ENCODE measurements around the gene YTHDC1. TPM values are rescaled to one million over a fixed set of nuclear protein-coding genes. Genes with fewer than 3 reads are reported as not detected.

Gene YTHDC1
- total and polyA plus RNA-seq, 2 of the 8 experiments (the other 6 are each of a cell fraction or from before 2014, with no cell fraction given), result 25.7 to 89.5 TPM

- Histone ChIP-seq H4K5ac (ENCODE audit: insufficient read length, low read depth, low read length) (no peak overlapping the region), H3K79me1 (ENCODE audit: low read depth, low read length) (no peaks in the 10 kb centered on the region), H2BK5ac (ENCODE audit: low read depth, low read length) (no peak overlapping the region), H2BK120ac (replicated peaks; ENCODE audit: low read depth, low read length) (no peak overlapping the region), H3K4me2 (ENCODE audit: insufficient read depth in 1 of 2, low read depth in 2 of 2, low read length in 2 of 2) (no peak overlapping the region), H3K79me2 (ENCODE audit: control insufficient read depth in 1 of 2, insufficient read depth in 2 of 2, low read length in 2 of 2) (no peaks in the 10 kb centered on the region), H3K4me1 (replicated peaks in 1 of 4; ENCODE audit: control insufficient read depth in 3 of 4, insufficient read depth in 4 of 4, low read length in 3 of 4) (peaks cover 0 to 8% (median 4%) of the 10 kb centered on the region in 4 experiments; a peak in 3 of 7 replicates), H2BK20ac (ENCODE audit: low read length) (no peak overlapping the region), H2AFZ (ENCODE audit: low read length) (no peak overlapping the region), H3K27me3 (replicated peaks in 1 of 4; ENCODE audit: control insufficient read depth in 3 of 4, extremely low read depth in 1 of 4, insufficient read depth in 3 of 4, low read length in 3 of 4) (peaks cover 6 to 21% (median 8%) of the 10 kb centered on the region in 4 experiments; a peak in 6 of 7 replicates), H3K9ac (replicated peaks in 1 of 4; ENCODE audit: extremely low read depth in 1 of 4, low read depth in 3 of 4, low read length in 3 of 4) (no peak overlapping the region), H4K91ac (replicated peaks; ENCODE audit: insufficient read length, low read length) (no peak overlapping the region), H3K9me3 (ENCODE audit: insufficient read depth in 2 of 2, low read depth in 1 of 2, low read length in 1 of 2) (peaks cover 8 to 16% of the 10 kb centered on the region in 2 experiments), H3K4me3 (ENCODE audit: extremely low read depth in 1 of 4, insufficient read depth in 2 of 4, low read depth in 3 of 4, low read length in 4 of 4) (no peak overlapping the region), H2AK5ac (ENCODE audit: low read depth, low read length) (no peak overlapping the region), H3K27ac (ENCODE audit: low read depth, low read length) (no peak overlapping the region), H3K14ac (ENCODE audit: insufficient read length) (no peak overlapping the region), H3K36me3 (ENCODE audit: control insufficient read depth in 2 of 4, insufficient read depth in 4 of 4, low read length in 3 of 4) (no peaks in the 10 kb centered on the region), H2BK12ac (ENCODE audit: low read depth, low read length) (no peak overlapping the region), H3K23ac (ENCODE audit: insufficient read length) (no peak overlapping the region), H3K56ac (replicated peaks; ENCODE audit: insufficient read length, low read depth, low read length) (no peak overlapping the region), H3K23me2 (ENCODE audit: low read depth, low read length) (no peaks in the 10 kb centered on the region), H4K8ac (ENCODE audit: extremely low read depth, insufficient read depth, low read length) (no peak overlapping the region), H3K18ac (ENCODE audit: extremely low read depth, low read length) (no peak overlapping the region), H2BK15ac (ENCODE audit: low read length) (no peak overlapping the region), H3K4ac (replicated peaks; ENCODE audit: insufficient read length, low read depth, low read length) (no peak overlapping the region), H4K20me1 (replicated peaks in 1 of 2; ENCODE audit: control insufficient read depth in 1 of 2, insufficient read depth in 2 of 2, low read length in 2 of 2) (no peaks in the 10 kb centered on the region)
- no peak for FAIRE-seq
- ChIA-PET CTCF (ENCODE audit: partially characterized antibody) (interaction anchor here (0.7 to 2.0 kb wide), 3 partner anchors 14 to 31 kb away, joined by 3 to 4 read pairs (median 4); partner anchors contain the start of gene YTHDC1), POLR2A (ENCODE audit: partially characterized antibody) (interaction anchor here (0.8 to 1.5 kb wide), 2 partner anchors 30 to 41 kb away, joined by 4 read pairs; no protein-coding TSS in a partner anchor)
- DNase-seq (ENCODE audit: low read depth in 1 of 2, low spot score in 2 of 2), result no peak
- WGBS, 2 experiments (ENCODE audit: extremely low coverage in 1 of 2, insufficient coverage in 1 of 2, insufficient read length in 1 of 2, insufficient replicate concordance in 2 of 2, low coverage in 1 of 2, low lambda C conversion rate in 2 of 2, missing lambda C conversion rate in 1 of 2), result 81% methylated on average over 5 of the region's 5 CpGs; no CpG with 5 or more reads in 1 of the 2 experiments
- TF ChIP-seq SAP30 (IDR thresholded peaks at IDR 0.05; ENCODE audit: insufficient read depth, insufficient replicate concordance, low read length) (no peak), SIN3A (conservative IDR thresholded peaks at IDR 0.05 in 1 of 2, IDR thresholded peaks at IDR 0.05 in 1 of 2; ENCODE audit: low read depth in 1 of 2, low read length in 2 of 2) (no peak), E2F6 (IDR thresholded peaks at IDR 0.05) (no peak), ASH2L (IDR thresholded peaks at IDR 0.05; ENCODE audit: low read length) (no peak), RBBP5 (IDR thresholded peaks at IDR 0.05; ENCODE audit: borderline replicate concordance, low read depth, low read length) (no peak), TBP (IDR thresholded peaks at IDR 0.05; ENCODE audit: low read depth, low read length) (no peak), SP4 (IDR thresholded peaks at IDR 0.05; ENCODE audit: low read length) (no peak), TAF7 (optimal IDR thresholded peaks at IDR 0.05; ENCODE audit: borderline replicate concordance, low read depth, low read length) (no peak)
These were observed 18.8 kb upstream of the YTHDC1 start for GRCh38 chr4:68368691-68369131.

Data from H1 (cell line).